HG03439 (cell line): Measurements from ENCODE around the gene KLHDC1.
"Not testable (repeated sequence)": the region's sequence is repeated elsewhere in the genome, so short reads cannot be mapped to it uniquely, and the experiment has no call there.

ENCODE experiments used
- ATAC-seq: cut with Tn5 transposase; IDR thresholded peaks from one replicate; pipeline ENCODE4 v1.9.1; 2021; ENCODE audit warnings: mild to moderate bottlenecking, moderate library complexity; ENCODE audit not compliant: unreplicated experiment

KLHDC1 gene

GRCh38 chr14:49781040-49781439, 88.1 kb downstream of the KLHDC1 start:
- not testable (repeated sequence) for ATAC-seq

- ATAC-seq, result no peak
Observed at GRCh38 chr14:49783394-49784014, 90.6 kb downstream of the KLHDC1 start.

GRCh38 chr14:49786315-49786714, 93.4 kb downstream of the KLHDC1 start:
- no peak for ATAC-seq

GRCh38 chr14:49792618-49793017, 99.7 kb downstream of the KLHDC1 start:
- no peak for ATAC-seq

GRCh38 chr14:49796025-49796424, 103.1 kb downstream of the KLHDC1 start:
- ATAC-seq, result no peak
